Liver (tissue), 9 donors: ENCODE results near the gene FLYWCH2. TPM values are rescaled to one million over a fixed set of nuclear protein-coding genes. Genes with fewer than 3 reads are reported as not detected.

Source experiments
- DNase-seq: peaks from one replicate; pipeline ENCODE4 v3.0.0-alpha.2; 2017; ENCODE audit warnings: low spot score
- H3K27ac ChIP-seq, 2 donors: one replicate each; pipeline ENCODE4 v1.7.0; 2013; ENCODE audit warnings: inconsistent platforms in 2 of 2, low read length in 2 of 2, control low read depth in 1 of 2, low read depth in 1 of 2, mild to moderate bottlenecking in 1 of 2
- H3K27me3 ChIP-seq, 4 donors: one replicate each; pipeline versions ENCODE4 v1.6.1 to v1.7.0; 2013; ENCODE audit warnings: low read length in 3 of 4, inconsistent platforms in 1 of 4, mild to moderate bottlenecking in 1 of 4, moderate library complexity in 1 of 4; ENCODE audit not compliant: control insufficient read depth in 4 of 4, insufficient read depth in 4 of 4
- H3K36me3 ChIP-seq, 4 donors: one replicate each; pipeline versions ENCODE4 v1.6.1 to v1.7.0; 2013; ENCODE audit warnings: low read length in 3 of 4, mild to moderate bottlenecking in 3 of 4, low read depth in 1 of 4, moderate library complexity in 1 of 4; ENCODE audit not compliant: control insufficient read depth in 4 of 4, insufficient read depth in 3 of 4
- H3K4me1 ChIP-seq, 4 donors: one replicate each; pipeline versions ENCODE4 v1.6.1 to v1.7.0; 2013; ENCODE audit warnings: low read length in 3 of 4, mild to moderate bottlenecking in 3 of 4, moderate library complexity in 1 of 4; ENCODE audit not compliant: control insufficient read depth in 4 of 4, insufficient read depth in 4 of 4
- H3K4me3 ChIP-seq, 3 donors: one replicate each; pipeline versions ENCODE4 v1.6.1 to v1.7.0; 2013; ENCODE audit warnings: low read length in 3 of 3, control low read depth in 1 of 3, low read depth in 1 of 3, mild to moderate bottlenecking in 1 of 3
- H3K9ac ChIP-seq, 2 donors: one replicate each; pipeline ENCODE4 v1.7.0; 2013; ENCODE audit warnings: low read length in 2 of 2, mild to moderate bottlenecking in 2 of 2, moderate library complexity in 2 of 2, control low read depth in 1 of 2, low read depth in 1 of 2
- H3K9me3 ChIP-seq, 4 donors: one replicate each; pipeline versions ENCODE4 v1.6.1 to v1.7.0; 2013; ENCODE audit warnings: low read length in 3 of 4; ENCODE audit not compliant: control insufficient read depth in 4 of 4
- EGR1 ChIP-seq, 2 donors: IDR thresholded peaks; 2 replicates each; pipeline ENCODE4 v1.6.1; 2016 to 2018; ENCODE audit warnings: antibody characterized with exemption in 2 of 2, low read depth in 2 of 2
- FOXA1 ChIP-seq: IDR thresholded peaks from 2 replicates; pipeline ENCODE4 v1.6.1; 2016; ENCODE audit warnings: antibody characterized with exemption
- FOXA2 ChIP-seq: IDR thresholded peaks from 2 replicates; pipeline ENCODE4 v1.6.1; 2016; ENCODE audit warnings: antibody characterized with exemption
- GABPA ChIP-seq, 2 donors: IDR thresholded peaks in 1 of 2; conservative IDR thresholded peaks in 1 of 2; 2 replicates each; pipeline ENCODE4 v1.6.1; 2016; ENCODE audit warnings: antibody characterized with exemption in 2 of 2, mild to moderate bottlenecking in 1 of 2, moderate library complexity in 1 of 2
- HNF4A ChIP-seq, 2 donors: conservative IDR thresholded peaks; 2 replicates each; pipeline ENCODE4 v1.6.1; 2016; ENCODE audit warnings: antibody characterized with exemption in 2 of 2, mild to moderate bottlenecking in 2 of 2
- JUND ChIP-seq, 2 donors: IDR thresholded peaks; 2 replicates each; pipeline ENCODE4 v1.6.1; 2016; ENCODE audit warnings: antibody characterized with exemption in 2 of 2
- NR2F2 ChIP-seq: IDR thresholded peaks from 2 replicates; pipeline ENCODE4 v1.6.1; 2016; ENCODE audit warnings: antibody characterized with exemption
- RAD21 ChIP-seq, 2 donors: IDR thresholded peaks; 2 replicates each; pipeline ENCODE4 v1.6.1; 2016; ENCODE audit warnings: antibody characterized with exemption in 2 of 2, mild to moderate bottlenecking in 2 of 2
- RXRA ChIP-seq, 2 donors: IDR thresholded peaks; 2 replicates each; pipeline ENCODE4 v1.6.1; 2017 to 2018; ENCODE audit warnings: antibody characterized with exemption in 2 of 2, mild to moderate bottlenecking in 1 of 2
- SP1 ChIP-seq: IDR thresholded peaks from 2 replicates; pipeline ENCODE4 v1.6.1; 2018; ENCODE audit warnings: antibody characterized with exemption, mild to moderate bottlenecking
- TAF1 ChIP-seq: conservative IDR thresholded peaks from 2 replicates; pipeline ENCODE4 v1.6.1; 2016; ENCODE audit warnings: antibody characterized with exemption, mild to moderate bottlenecking
- WGBS: extraction: QIAGEN DNeasy Blood & Tissue Kit; methylation state at CpG from one replicate; pipeline ENCODE4 v1.1.7; 2013; 5-methylcytosine and 5-hydroxymethylcytosine counted together
- polyA plus RNA-seq, 2 donors: library from polyadenylated mRNA; stranded (reverse) in 1 of 2; unstranded in 1 of 2; fragments of 200-250 nt in 1 of 2; fragments of >200 nt in 1 of 2; fragmentation: Nextera tagmentation in 1 of 2; extraction: Ambion mirVana in 1 of 2; gene quantifications; one replicate each; pipeline versions ENCODE4 v1.2.1 to v1.2.3, GENCODE V29; 2013 to 2015
- total RNA-seq, 2 donors: library from RNA; depleted of rRNA; stranded (reverse); fragments of >200 nt; gene quantifications; one replicate each; pipeline ENCODE4 v1.2.3, GENCODE V29; 2014
- TF ChIP-seq, protein P1 (sequence below): fragments of 150-350 bp; IDR thresholded peaks from 2 replicates; pipeline ENCODE4 v1.5.1; 2017; ENCODE audit warnings: improper control_type of control experiment, low read depth, low read length; ENCODE audit not compliant: missing input control
- TF ChIP-seq, protein P2 (sequence below): IDR thresholded peaks from 2 replicates; pipeline ENCODE4 v1.6.1; 2016; ENCODE audit warnings: antibody characterized with exemption
- TF ChIP-seq, protein P3 (sequence below): IDR thresholded peaks from 2 replicates; pipeline ENCODE4 v1.6.1; 2016; ENCODE audit warnings: antibody characterized with exemption, mild to moderate bottlenecking
- TF ChIP-seq, protein P4 (sequence below): IDR thresholded peaks from 2 replicates; pipeline ENCODE4 v1.6.1; 2016; ENCODE audit warnings: antibody characterized with exemption
- TF ChIP-seq, protein P5 (sequence below): IDR thresholded peaks from 2 replicates; pipeline ENCODE4 v1.6.1; 2016; ENCODE audit warnings: antibody characterized with exemption
- donor health status: healthy.
- donor health status: healthy.
- donor health status: healthy.
- donor health status: healthy.
- donor health status: healthy.

FLYWCH2 gene
- total and polyA plus RNA-seq, 4 donors = 4.9 to 21.0 (median 8.6) TPM

DNA sequence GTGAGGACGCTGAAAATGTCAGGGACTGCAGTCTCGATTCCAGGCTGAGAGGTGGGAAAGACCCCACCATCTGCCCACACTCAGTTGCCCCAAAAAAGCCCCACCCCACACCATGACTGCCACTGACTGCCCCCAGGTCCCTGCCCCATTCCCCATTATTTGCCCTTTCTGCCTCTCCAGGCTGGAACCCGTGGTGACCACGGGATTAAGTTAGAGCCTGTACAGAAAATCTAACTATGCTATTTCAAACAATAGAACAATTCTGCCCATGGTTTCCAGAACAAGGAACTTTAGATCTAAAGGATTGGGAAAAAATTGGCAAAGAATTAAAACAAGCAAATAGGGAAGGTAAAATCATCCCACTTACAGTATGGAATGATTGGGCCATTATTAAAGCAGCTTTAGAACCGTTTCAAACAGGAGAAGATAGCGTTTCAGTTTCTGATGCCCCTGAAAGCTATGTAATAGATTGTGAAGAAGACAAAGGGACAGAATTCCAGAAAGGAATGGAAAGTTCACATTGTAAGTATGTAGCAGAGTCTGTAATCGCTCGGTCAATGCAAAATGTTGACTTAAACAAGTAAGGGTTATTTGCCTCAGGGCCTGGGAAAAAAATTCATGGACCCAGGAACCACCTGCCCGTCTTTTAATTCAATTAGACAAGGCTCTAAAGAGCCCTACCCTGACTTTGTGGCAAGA lies 43.1 kb downstream of the FLYWCH2 start:
- no peaks in the 10 kb centered on the region for H3K9me3 ChIP-seq
- H3K4me1 ChIP-seq = peaks cover 2 to 7% (median 5%) of the 10 kb centered on the region in 4 donors
- no peak for DNase-seq
- 82% methylated on average over 9 of the region's 9 CpGs for WGBS
- no peak overlapping the region for H3K9ac ChIP-seq
- peaks cover 0 to 10% (median 6%) of the 10 kb centered on the region in 4 donors for H3K36me3 ChIP-seq
- TF ChIP-seq, protein P1, sequence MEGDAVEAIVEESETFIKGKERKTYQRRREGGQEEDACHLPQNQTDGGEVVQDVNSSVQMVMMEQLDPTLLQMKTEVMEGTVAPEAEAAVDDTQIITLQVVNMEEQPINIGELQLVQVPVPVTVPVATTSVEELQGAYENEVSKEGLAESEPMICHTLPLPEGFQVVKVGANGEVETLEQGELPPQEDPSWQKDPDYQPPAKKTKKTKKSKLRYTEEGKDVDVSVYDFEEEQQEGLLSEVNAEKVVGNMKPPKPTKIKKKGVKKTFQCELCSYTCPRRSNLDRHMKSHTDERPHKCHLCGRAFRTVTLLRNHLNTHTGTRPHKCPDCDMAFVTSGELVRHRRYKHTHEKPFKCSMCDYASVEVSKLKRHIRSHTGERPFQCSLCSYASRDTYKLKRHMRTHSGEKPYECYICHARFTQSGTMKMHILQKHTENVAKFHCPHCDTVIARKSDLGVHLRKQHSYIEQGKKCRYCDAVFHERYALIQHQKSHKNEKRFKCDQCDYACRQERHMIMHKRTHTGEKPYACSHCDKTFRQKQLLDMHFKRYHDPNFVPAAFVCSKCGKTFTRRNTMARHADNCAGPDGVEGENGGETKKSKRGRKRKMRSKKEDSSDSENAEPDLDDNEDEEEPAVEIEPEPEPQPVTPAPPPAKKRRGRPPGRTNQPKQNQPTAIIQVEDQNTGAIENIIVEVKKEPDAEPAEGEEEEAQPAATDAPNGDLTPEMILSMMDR = no peak
- TF ChIP-seq, protein P2, sequence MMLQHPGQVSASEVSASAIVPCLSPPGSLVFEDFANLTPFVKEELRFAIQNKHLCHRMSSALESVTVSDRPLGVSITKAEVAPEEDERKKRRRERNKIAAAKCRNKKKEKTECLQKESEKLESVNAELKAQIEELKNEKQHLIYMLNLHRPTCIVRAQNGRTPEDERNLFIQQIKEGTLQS = no peak
- TF ChIP-seq HNF4A (conservative IDR thresholded peaks at IDR 0.05) = no peak
- no peak for TF ChIP-seq SP1
- no peak for TF ChIP-seq TAF1
- no peak for TF ChIP-seq FOXA2
- TF ChIP-seq, protein P3, sequence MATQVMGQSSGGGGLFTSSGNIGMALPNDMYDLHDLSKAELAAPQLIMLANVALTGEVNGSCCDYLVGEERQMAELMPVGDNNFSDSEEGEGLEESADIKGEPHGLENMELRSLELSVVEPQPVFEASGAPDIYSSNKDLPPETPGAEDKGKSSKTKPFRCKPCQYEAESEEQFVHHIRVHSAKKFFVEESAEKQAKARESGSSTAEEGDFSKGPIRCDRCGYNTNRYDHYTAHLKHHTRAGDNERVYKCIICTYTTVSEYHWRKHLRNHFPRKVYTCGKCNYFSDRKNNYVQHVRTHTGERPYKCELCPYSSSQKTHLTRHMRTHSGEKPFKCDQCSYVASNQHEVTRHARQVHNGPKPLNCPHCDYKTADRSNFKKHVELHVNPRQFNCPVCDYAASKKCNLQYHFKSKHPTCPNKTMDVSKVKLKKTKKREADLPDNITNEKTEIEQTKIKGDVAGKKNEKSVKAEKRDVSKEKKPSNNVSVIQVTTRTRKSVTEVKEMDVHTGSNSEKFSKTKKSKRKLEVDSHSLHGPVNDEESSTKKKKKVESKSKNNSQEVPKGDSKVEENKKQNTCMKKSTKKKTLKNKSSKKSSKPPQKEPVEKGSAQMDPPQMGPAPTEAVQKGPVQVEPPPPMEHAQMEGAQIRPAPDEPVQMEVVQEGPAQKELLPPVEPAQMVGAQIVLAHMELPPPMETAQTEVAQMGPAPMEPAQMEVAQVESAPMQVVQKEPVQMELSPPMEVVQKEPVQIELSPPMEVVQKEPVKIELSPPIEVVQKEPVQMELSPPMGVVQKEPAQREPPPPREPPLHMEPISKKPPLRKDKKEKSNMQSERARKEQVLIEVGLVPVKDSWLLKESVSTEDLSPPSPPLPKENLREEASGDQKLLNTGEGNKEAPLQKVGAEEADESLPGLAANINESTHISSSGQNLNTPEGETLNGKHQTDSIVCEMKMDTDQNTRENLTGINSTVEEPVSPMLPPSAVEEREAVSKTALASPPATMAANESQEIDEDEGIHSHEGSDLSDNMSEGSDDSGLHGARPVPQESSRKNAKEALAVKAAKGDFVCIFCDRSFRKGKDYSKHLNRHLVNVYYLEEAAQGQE = no peak
- TF ChIP-seq RAD21 (IDR thresholded peaks at IDR 0.05) = no peak
- no peak for TF ChIP-seq EGR1 (IDR thresholded peaks at IDR 0.05; ENCODE audit: low read depth in 2 of 2)
- no peak for TF ChIP-seq FOXA1
- TF ChIP-seq GABPA (IDR thresholded peaks at IDR 0.05 in 1 of 2, conservative IDR thresholded peaks at IDR 0.05 in 1 of 2) = no peak
- TF ChIP-seq, protein P4, sequence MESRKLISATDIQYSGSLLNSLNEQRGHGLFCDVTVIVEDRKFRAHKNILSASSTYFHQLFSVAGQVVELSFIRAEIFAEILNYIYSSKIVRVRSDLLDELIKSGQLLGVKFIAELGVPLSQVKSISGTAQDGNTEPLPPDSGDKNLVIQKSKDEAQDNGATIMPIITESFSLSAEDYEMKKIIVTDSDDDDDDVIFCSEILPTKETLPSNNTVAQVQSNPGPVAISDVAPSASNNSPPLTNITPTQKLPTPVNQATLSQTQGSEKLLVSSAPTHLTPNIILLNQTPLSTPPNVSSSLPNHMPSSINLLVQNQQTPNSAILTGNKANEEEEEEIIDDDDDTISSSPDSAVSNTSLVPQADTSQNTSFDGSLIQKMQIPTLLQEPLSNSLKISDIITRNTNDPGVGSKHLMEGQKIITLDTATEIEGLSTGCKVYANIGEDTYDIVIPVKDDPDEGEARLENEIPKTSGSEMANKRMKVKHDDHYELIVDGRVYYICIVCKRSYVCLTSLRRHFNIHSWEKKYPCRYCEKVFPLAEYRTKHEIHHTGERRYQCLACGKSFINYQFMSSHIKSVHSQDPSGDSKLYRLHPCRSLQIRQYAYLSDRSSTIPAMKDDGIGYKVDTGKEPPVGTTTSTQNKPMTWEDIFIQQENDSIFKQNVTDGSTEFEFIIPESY = no peak
- TF ChIP-seq RXRA (IDR thresholded peaks at IDR 0.05) = no peak
- TF ChIP-seq JUND (IDR thresholded peaks at IDR 0.05) = no peak
- TF ChIP-seq NR2F2 = no peak
- H3K4me3 ChIP-seq = no peak overlapping the region
- no peaks in the 10 kb centered on the region for H3K27me3 ChIP-seq
- no peak overlapping the region for H3K27ac ChIP-seq

DNA sequence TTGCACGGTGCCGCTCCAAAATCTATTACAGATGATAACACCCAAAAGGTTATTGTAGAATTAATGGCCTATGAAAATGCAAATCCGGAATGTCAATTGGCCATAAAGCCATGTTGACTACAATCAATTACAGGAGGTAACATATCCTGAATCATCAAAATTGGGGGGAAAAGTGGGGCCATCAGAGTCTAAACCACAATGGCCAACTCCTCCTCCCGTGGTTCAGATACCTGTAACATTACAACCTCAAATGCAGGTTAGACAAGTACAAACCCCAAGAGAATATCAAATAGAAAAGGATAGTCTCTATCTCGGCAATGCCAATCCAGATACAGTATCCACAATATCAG lies 43.6 kb downstream of the FLYWCH2 start:
- H3K9ac ChIP-seq = no peak overlapping the region
- TF ChIP-seq GABPA (IDR thresholded peaks at IDR 0.05 in 1 of 2, conservative IDR thresholded peaks at IDR 0.05 in 1 of 2) (no peak), JUND (IDR thresholded peaks at IDR 0.05) (no peak), NR2F2 (no peak), SP1 (no peak), FOXA1 (no peak)
- TF ChIP-seq, protein P5, sequence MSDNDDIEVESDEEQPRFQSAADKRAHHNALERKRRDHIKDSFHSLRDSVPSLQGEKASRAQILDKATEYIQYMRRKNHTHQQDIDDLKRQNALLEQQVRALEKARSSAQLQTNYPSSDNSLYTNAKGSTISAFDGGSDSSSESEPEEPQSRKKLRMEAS = no peak
- H3K27ac ChIP-seq = no peak overlapping the region
- peaks cover 0 to 10% (median 6%) of the 10 kb centered on the region in 4 donors for H3K36me3 ChIP-seq
- WGBS = 79% methylated on average over 5 of the region's 5 CpGs
- H3K4me3 ChIP-seq = no peak overlapping the region
- DNase-seq = no peak
- H3K27me3 ChIP-seq = no peaks in the 10 kb centered on the region
- H3K4me1 ChIP-seq = peaks cover 2 to 7% (median 5%) of the 10 kb centered on the region in 4 donors
- no peaks in the 10 kb centered on the region for H3K9me3 ChIP-seq
